Measurements from ENCODE around the gene CDH11. TPM values are rescaled to one million over a fixed set of nuclear protein-coding genes. Genes with fewer than 3 reads are reported as not detected.

The CDH11 gene
- polyA plus RNA-seq, 1 donor (not counting 4 experiments of a cell fraction or from before 2014, with no cell fraction given) = 36.8 TPM

GRCh38 chr16:65064131-65064530, 57.7 kb downstream of the CDH11 start:
- peaks cover 8% of the 10 kb centered on the region for H3K4me1 ChIP-seq (ENCODE audit: control insufficient read depth, extremely low read depth, insufficient read depth, low read length)
- no peak overlapping the region for H3K4me3 ChIP-seq (ENCODE audit: control insufficient read depth in 2 of 3, extremely low read depth in 1 of 3, insufficient read depth in 2 of 3, low read depth in 1 of 3, low read length in 3 of 3)
- dilution Hi-C loops (cut with MboI; ENCODE audit: extremely low pct_ligation_motif_present, low sequenced_read_pairs) = no loop called here
- H2AFZ ChIP-seq (ENCODE audit: control insufficient read depth, low read length) = no peak overlapping the region
- no peaks in the 10 kb centered on the region for H4K20me1 ChIP-seq (ENCODE audit: control insufficient read depth, extremely low read depth, insufficient read depth, low read length)
- FAIRE-seq = peak; percentile 71
- H3K4me2 ChIP-seq (ENCODE audit: control insufficient read depth, extremely low read depth, insufficient read depth, low read depth, low read length) = no peak overlapping the region
- no peaks in the 10 kb centered on the region for H3K27me3 ChIP-seq (ENCODE audit: control insufficient read depth, extremely low read depth, insufficient read depth, low read length)
- TF ChIP-seq CTCF (optimal IDR thresholded peaks at IDR 0.05 in 1 of 3, IDR thresholded peaks at IDR 0.05 in 1 of 3, conservative IDR thresholded peaks at IDR 0.05 in 1 of 3; ENCODE audit: extremely low read depth in 1 of 3, insufficient read depth in 2 of 3, low read length in 3 of 3) (no peak), EZH2 (IDR thresholded peaks at IDR 0.05; ENCODE audit: low read length) (no peak)
- no peak overlapping the region for H3K27ac ChIP-seq (ENCODE audit: control insufficient read depth, insufficient read depth, low read length)
- no peak overlapping the region for H3K9ac ChIP-seq (ENCODE audit: control insufficient read depth, extremely low read depth, insufficient read depth, low read length)
- no peaks in the 10 kb centered on the region for H3K9me1 ChIP-seq (ENCODE audit: control insufficient read depth, extremely low read depth, insufficient read depth, low read length)
- H3K79me2 ChIP-seq (ENCODE audit: control insufficient read depth, insufficient read depth, low read length) = peaks cover 46% of the 10 kb centered on the region
- no peaks in the 10 kb centered on the region for H3K9me3 ChIP-seq (ENCODE audit: control insufficient read depth, low read depth, low read length)
- no peaks in the 10 kb centered on the region for H3K36me3 ChIP-seq (ENCODE audit: control insufficient read depth in 2 of 2, extremely low read depth in 1 of 2, insufficient read depth in 2 of 2, low read length in 2 of 2)
- no peak for DNase-seq (ENCODE audit: low read depth, low spot score)

GRCh38 chr16:65062736-65063583, 58.9 kb downstream of the CDH11 start:
- Histone ChIP-seq H3K4me2 (ENCODE audit: control insufficient read depth, extremely low read depth, insufficient read depth, low read depth, low read length) (no peak overlapping the region), H4K20me1 (ENCODE audit: control insufficient read depth, extremely low read depth, insufficient read depth, low read length) (no peaks in the 10 kb centered on the region), H3K27me3 (ENCODE audit: control insufficient read depth, extremely low read depth, insufficient read depth, low read length) (no peaks in the 10 kb centered on the region), H3K9me1 (ENCODE audit: control insufficient read depth, extremely low read depth, insufficient read depth, low read length) (no peaks in the 10 kb centered on the region), H3K36me3 (ENCODE audit: control insufficient read depth in 2 of 2, extremely low read depth in 1 of 2, insufficient read depth in 2 of 2, low read length in 2 of 2) (no peaks in the 10 kb centered on the region), H3K9ac (ENCODE audit: control insufficient read depth, extremely low read depth, insufficient read depth, low read length) (no peak overlapping the region), H3K4me1 (ENCODE audit: control insufficient read depth, extremely low read depth, insufficient read depth, low read length) (peaks cover 8% of the 10 kb centered on the region), H3K9me3 (ENCODE audit: control insufficient read depth, low read depth, low read length) (no peaks in the 10 kb centered on the region), H3K79me2 (ENCODE audit: control insufficient read depth, insufficient read depth, low read length) (peaks cover 41% of the 10 kb centered on the region), H3K4me3 (ENCODE audit: control insufficient read depth in 2 of 3, extremely low read depth in 1 of 3, insufficient read depth in 2 of 3, low read depth in 1 of 3, low read length in 3 of 3) (no peak overlapping the region), H2AFZ (ENCODE audit: control insufficient read depth, low read length) (no peak overlapping the region), H3K27ac (ENCODE audit: control insufficient read depth, insufficient read depth, low read length) (no peak overlapping the region)
- FAIRE-seq = no peak
- TF ChIP-seq EZH2 (IDR thresholded peaks at IDR 0.05; ENCODE audit: low read length) (no peak), CTCF (optimal IDR thresholded peaks at IDR 0.05 in 1 of 3, IDR thresholded peaks at IDR 0.05 in 1 of 3, conservative IDR thresholded peaks at IDR 0.05 in 1 of 3; ENCODE audit: extremely low read depth in 1 of 3, insufficient read depth in 2 of 3, low read length in 3 of 3) (no peak)
- dilution Hi-C loops (cut with MboI; ENCODE audit: extremely low pct_ligation_motif_present, low sequenced_read_pairs) = no loop called here
- DNase-seq (ENCODE audit: low read depth, low spot score) = no peak
